Neural progenitor cell (in vitro differentiated cells): ENCODE measurements around the gene NDUFB10.

Source experiments
- CTCF ChIP-seq: fragments of 200-600 bp; sonication (generic); IDR thresholded peaks from 2 replicates; pipeline ENCODE4 v1.5.1; 2017; ENCODE audit warnings: antibody characterized with exemption, mild to moderate bottlenecking
- EZH2 ChIP-seq: fragments of 200-600 bp; sonication (generic); IDR thresholded peaks from 2 replicates; pipeline ENCODE4 v1.6.1; 2017; ENCODE audit warnings: antibody characterized with exemption, mild to moderate bottlenecking, moderate library complexity
- EZH2phosphoT487 ChIP-seq: fragments of 200-600 bp; sonication (generic); IDR thresholded peaks from 2 replicates; pipeline ENCODE4 v1.6.1; 2017; ENCODE audit warnings: antibody characterized with exemption

GRCh38 chr16:1999866-2000514 is 40.7 kb downstream of the NDUFB10 start:
- TF ChIP-seq CTCF = no peak
- TF ChIP-seq EZH2 = no peak
- TF ChIP-seq EZH2phosphoT487 = no peak
